CMK (cell line): ENCODE results near the gene TREML1.
"Not testable (repeated sequence)": the region's sequence is repeated elsewhere in the genome, so short reads cannot be mapped to it uniquely, and the experiment has no call there.

Experiments used
- DNase-seq: peaks from one replicate; pipeline ENCODE4 v3.0.0-alpha.2; 2010; ENCODE audit warnings: low read depth

TREML1 gene

GRCh38 chr6:41153992-41154625 lies at the start of gene TREML1:
TREML1 (minus strand) TSS chr6:41154347; CDS start chr6:41154288, 59 bp downstream.
- DNase-seq = no peak

GRCh38 chr6:41201764-41202173 lies 47.6 kb upstream of the TREML1 start:
- DNase-seq = peak; percentile 98

- peak; percentile 84 for DNase-seq
Measured at GRCh38 chr6:41200901-41201763, 47.0 kb upstream of the TREML1 start, which contains the start of gene TREML2. TREML2 (minus strand) TSS chr6:41201149; CDS start chr6:41201008, 141 bp downstream.

- DNase-seq = peak; percentile 98
Measured at GRCh38 chr6:41200296-41200900, 46.3 kb upstream of the TREML1 start.

GRCh38 chr6:41199552-41200246 lies 45.6 kb upstream of the TREML1 start:
- DNase-seq = no peak

- DNase-seq = no peak
Measured at GRCh38 chr6:41197234-41197633, 43.1 kb upstream of the TREML1 start.

GRCh38 chr6:41194386-41194785 lies 40.2 kb upstream of the TREML1 start:
- DNase-seq = no peak

GRCh38 chr6:41193884-41194283 lies 39.7 kb upstream of the TREML1 start:
- DNase-seq = no peak

GRCh38 chr6:41193171-41193734 lies 39.1 kb upstream of the TREML1 start:
- no peak for DNase-seq

- DNase-seq = no peak
Measured at GRCh38 chr6:41191569-41191968, 37.4 kb upstream of the TREML1 start.

- DNase-seq = no peak
Measured at GRCh38 chr6:41190791-41191190, 36.6 kb upstream of the TREML1 start.

GRCh38 chr6:41189967-41190366 lies 35.8 kb upstream of the TREML1 start:
- no peak for DNase-seq

- not testable (repeated sequence) for DNase-seq
Measured at GRCh38 chr6:41189046-41189445, 34.9 kb upstream of the TREML1 start.

GRCh38 chr6:41187924-41188886 lies 34.1 kb upstream of the TREML1 start:
- no peak for DNase-seq

GRCh38 chr6:41186031-41186562 lies 31.9 kb upstream of the TREML1 start:
- no peak for DNase-seq

- DNase-seq = no peak
Measured at GRCh38 chr6:41184761-41185160, 30.6 kb upstream of the TREML1 start.

GRCh38 chr6:41182069-41183034 lies 28.2 kb upstream of the TREML1 start:
- no peak for DNase-seq

- no peak for DNase-seq
Measured at GRCh38 chr6:41181566-41181965, 27.4 kb upstream of the TREML1 start.

- DNase-seq = no peak
Measured at GRCh38 chr6:41179163-41179562, 25.0 kb upstream of the TREML1 start.
